HG03060 (cell line): ENCODE measurements around the gene URM1.

Experiments used
- ATAC-seq: cut with Tn5 transposase; IDR thresholded peaks from one replicate; pipeline ENCODE4 v1.9.1; 2021; ENCODE audit warnings: low read depth, moderate number of reproducible peaks; ENCODE audit not compliant: unreplicated experiment

The URM1 gene

GRCh38 chr9:128383791-128384190, 12.6 kb downstream of the URM1 start:
- no peak for ATAC-seq

DNA sequence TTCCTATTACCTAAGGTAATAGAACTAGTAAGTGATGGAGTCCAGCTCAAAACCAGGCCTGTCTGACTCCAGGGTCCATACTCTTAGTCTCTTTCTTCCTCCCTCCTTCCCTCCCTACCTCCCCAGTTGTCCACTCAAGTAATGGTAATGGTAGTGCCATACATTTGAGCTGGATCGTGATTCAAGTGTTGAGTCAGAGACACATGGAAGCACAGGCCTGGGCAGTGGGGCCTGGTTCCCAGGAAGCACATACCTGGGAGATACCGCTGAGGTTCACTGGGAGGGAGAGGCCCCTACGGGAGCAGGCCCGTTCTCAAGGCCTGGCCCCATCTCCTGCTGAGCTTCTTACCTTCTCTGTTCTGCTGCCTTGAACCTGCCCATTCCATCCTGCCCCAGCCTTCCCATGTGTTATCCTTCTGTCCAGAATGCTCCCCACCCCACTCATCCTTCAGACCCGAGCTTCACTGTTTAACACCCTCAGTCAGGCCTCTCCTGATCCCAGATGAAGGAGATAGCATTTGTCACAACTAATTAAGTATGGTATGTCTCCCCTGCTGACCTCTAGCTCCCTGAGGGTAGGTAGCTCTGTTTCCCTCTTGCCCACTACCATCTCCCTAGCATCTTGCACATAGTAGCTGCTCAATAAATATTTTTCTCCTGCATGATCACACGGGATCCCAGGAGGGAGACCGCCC, 13.8 kb downstream of the URM1 start:
- no peak for ATAC-seq

DNA sequence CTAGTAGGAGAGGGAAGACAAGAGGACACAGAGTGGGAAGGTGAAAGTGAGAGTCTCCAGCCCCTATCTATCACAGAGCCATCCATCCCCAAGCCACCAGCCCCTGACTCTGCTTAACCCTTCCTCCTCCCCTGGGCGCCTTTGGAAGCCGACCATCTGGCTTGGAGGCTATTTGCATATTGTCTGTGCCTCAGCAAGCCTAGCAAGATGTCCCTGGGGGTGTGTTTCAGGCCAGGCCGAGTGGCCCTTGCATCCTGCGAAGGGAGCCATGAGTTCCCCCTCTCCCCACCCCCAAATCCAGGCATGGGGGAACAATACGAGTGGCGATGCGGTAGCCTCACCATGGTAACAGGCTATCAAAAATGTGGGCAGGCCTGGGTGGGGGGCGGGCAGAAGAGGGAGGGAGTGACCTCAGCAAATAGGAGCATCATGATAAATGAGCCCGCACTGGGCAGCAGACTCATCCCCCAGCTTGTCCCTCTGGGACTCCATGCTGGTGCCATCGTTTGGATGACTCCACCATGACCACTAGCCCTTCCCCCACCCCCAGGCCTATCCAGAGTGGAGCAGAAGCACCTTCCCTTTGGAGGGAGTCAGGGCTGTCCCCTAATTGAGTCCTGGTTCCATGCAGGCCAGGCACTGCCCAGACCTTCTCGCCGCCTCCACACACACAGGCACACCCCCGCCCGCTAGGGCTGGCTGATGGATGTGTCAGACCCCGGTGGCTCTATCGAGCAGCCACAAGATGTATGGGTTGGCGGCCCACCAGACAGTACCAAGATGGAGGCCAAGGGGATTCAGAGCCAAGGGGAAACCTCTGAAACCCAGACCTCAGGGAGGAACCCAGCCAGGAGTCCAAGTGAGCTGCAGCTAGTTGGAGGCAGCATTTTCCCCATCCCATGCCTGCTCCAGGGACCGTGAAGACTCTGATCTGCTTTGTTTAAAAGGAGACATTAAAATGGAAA, 14.6 kb downstream of the URM1 start:
- no peak for ATAC-seq

- no peak for ATAC-seq
Measured at GRCh38 chr9:128388150-128388549, 17.0 kb downstream of the URM1 start.

GRCh38 chr9:128389395-128390149, 18.4 kb downstream of the URM1 start:
- no peak for ATAC-seq

GRCh38 chr9:128390150-128390812, 19.1 kb downstream of the URM1 start:
- no peak for ATAC-seq

- no peak for ATAC-seq
Measured at GRCh38 chr9:128390813-128391711, 19.9 kb downstream of the URM1 start.

GRCh38 chr9:128391956-128392301, 20.8 kb downstream of the URM1 start:
- ATAC-seq = no peak

DNA sequence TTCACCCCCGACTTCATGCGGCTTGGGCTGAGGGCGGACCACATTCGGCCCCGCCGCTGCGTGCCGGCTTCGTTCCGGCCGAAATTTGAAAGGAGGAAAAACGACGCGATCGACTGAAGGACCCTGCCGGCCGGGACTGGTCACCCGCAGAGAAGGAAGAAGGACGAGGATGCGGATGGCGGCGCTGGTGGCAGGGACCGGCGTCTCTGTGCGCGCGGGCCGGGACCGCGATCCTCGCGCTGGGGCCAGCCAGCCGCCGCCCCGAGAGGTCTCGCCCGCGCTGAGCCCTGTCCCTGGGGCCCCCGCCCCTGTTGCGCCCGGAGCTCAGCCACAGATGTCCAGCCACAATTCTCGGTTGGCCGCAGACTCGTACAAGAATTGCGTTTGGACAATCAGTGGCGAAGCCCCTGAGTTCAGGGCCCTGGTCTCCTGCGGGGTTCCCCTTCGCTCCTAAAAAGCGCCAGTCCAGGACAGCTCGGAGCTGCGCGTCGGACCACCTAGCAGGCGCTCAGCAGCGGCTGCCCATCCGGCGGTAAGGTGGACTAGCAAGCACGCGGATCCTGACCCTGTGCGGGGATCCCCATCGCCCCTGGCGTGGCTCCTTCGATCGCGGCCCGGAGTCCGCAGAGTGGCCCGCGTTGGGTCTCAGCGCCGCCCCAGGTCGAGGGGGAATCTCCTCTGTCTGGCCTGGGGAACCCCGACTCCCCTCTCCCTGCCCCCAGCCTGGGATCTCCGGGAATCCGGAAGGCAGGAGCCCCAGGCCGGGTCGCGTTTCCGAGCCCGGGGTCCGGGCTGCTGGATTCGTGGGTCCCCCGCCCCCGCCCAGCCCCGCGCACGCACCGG, 21.3 kb downstream of the URM1 start:
- no peak for ATAC-seq

- no peak for ATAC-seq
Measured at GRCh38 chr9:128393145-128393775, 22.1 kb downstream of the URM1 start.

DNA sequence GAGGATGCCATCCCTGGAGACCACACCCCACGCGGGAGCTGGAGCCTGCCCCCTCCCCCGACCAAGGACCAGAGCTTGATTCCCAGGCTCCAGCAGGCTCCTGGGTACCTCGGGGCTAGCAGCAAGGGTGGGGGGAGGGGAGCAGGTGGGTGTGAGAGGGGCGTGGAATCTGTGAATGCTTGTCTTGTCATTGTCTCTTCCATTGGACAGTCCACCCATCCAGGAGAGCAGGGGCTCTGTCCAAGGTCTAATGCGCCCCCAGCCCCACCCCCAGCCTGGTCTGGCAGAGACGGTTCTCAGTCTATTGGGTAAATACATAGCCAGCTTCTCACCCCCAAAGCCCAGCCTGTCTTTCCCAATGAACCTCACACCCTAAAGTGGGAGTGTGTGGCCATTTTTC, 22.8 kb downstream of the URM1 start:
- ATAC-seq = no peak

GRCh38 chr9:128394379-128395168, 23.4 kb downstream of the URM1 start:
- ATAC-seq = no peak

GRCh38 chr9:128396970-128397613, 25.9 kb downstream of the URM1 start:
- ATAC-seq = no peak

DNA sequence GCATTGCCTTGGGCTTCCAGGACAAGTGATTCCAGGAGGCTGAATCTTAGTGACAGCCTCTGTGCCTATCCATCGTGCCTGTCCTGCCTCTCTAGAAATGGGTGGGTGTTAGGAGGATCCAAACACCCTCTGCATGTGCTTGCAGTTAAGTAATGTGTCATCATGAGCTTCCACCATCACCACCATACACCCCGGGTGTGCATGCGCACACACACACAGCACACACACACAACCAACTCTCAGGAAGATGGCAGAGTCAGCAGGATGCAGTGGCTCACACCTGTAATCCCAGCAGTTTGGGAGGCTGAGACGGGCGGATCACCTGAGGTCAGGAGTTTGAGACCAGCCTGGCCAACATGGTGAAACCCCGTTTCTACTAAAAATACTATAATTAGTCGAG, 26.7 kb downstream of the URM1 start:
- no peak for ATAC-seq

DNA sequence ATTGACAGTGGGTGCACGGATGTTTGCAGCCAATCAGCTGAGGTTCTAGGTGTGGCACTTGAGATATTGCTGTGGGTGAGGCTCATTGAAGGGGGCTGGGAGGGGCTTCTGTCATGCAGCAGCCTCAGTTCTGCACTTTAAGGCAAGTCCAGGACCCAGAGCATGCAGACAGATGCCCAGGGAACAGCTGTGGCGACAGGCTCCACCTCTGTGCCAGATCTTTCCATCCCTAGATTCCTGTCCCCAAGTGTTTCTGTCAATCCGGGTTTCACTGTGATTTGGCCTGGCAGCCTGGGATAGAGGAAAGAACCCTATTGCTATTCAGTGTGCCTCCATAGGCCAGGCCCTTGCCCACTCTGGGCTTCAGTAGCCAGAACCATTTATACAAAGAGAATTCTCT, 28.7 kb downstream of the URM1 start:
- ATAC-seq = no peak

DNA sequence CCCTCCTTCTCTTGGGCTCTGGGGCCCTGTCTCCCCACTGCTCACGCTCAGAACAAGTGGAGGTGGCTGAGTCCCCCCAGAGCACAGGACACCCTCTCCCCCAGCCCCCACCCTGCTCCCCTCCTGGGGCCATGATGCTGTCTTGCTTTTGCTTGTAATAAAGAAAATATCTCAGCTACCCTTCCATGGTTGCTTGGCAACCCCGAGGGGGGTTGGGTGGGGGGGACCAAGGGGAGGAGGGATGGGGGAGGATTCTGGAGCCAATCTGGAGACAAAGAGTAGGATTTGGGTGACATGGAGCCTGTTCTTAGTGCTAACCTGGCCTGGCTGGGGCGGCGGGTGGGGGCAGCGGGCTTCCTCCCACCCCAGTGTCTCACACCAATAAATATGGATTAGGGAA, 33.4 kb downstream of the URM1 start:
- ATAC-seq = no peak
